T-cell (primary cell): Measurements from ENCODE around the gene WWC2. TPM values are rescaled to one million over a fixed set of nuclear protein-coding genes. Genes with fewer than 3 reads are reported as not detected.
A peak's percentile ranks its signal among the peaks of the same experiment; 100 is the strongest.

Source experiments
- ATAC-seq, 4 experiments: fragments of 200-7000 bp in 3 of 4; fragments of 150-1000 bp in 1 of 4; cut with Tn5 transposase; replicated peaks in 1 of 4; 1 replicate in 3 of 4; 2 replicates in 1 of 4; pipeline ENCODE4 v1.10.0; 2021; ENCODE audit warnings: moderate library complexity in 3 of 4, mild to moderate bottlenecking in 2 of 4, moderate number of reproducible peaks in 1 of 4
- CTCF ChIA-PET, 2 donors: fragments of 300-600 bp; sonication (Branson Sonifier 250); formaldehyde crosslinking; loops; one replicate each; lab custom pipeline; 2022; ENCODE audit warnings: antibody characterized with exemption in 2 of 2; lab: Charles Lee
- POLR2A ChIA-PET, 2 donors: fragments of 300-600 bp; sonication (Branson Sonifier 250); formaldehyde crosslinking; loops; one replicate each; lab custom pipeline; 2022; ENCODE audit warnings: antibody characterized with exemption in 2 of 2; lab: Charles Lee
- DNase-seq, 35 experiments: peaks; one replicate each; pipeline versions ENCODE4 v3.0.0 to v3.0.0-alpha.2; 2013 to 2023
- H3K27ac ChIP-seq: one replicate; pipeline ENCODE4 v1.5.1; 2013; ENCODE audit warnings: low read length
- H3K27me3 ChIP-seq, 2 experiments: replicated peaks in 1 of 2; 1 replicate in 1 of 2; 2 replicates in 1 of 2; pipeline versions ENCODE4 v1.6.1 to v1.7.0; 2013; ENCODE audit warnings: low read length in 1 of 2, mixed read lengths in 1 of 2; ENCODE audit not compliant: control insufficient read depth in 2 of 2, insufficient read depth in 2 of 2; ENCODE audit errors: extremely low read depth in 1 of 2
- H3K36me3 ChIP-seq, 2 donors: 1 replicate in 1 of 2; 2 replicates in 1 of 2; pipeline versions ENCODE4 v1.6.1 to v1.7.0; 2013; ENCODE audit warnings: low read length in 1 of 2; ENCODE audit not compliant: control insufficient read depth in 2 of 2, insufficient read depth in 1 of 2; ENCODE audit errors: extremely low read depth in 1 of 2
- H3K4me1 ChIP-seq, 2 experiments: 1 replicate in 1 of 2; 2 replicates in 1 of 2; pipeline versions ENCODE4 v1.6.1 to v1.7.0; 2013; ENCODE audit warnings: low read length in 2 of 2, mixed read lengths in 1 of 2; ENCODE audit not compliant: insufficient read depth in 2 of 2, control insufficient read depth in 1 of 2; ENCODE audit errors: extremely low read depth in 1 of 2
- H3K4me3 ChIP-seq, 2 donors: 1 replicate in 1 of 2; 2 replicates in 1 of 2; pipeline versions ENCODE4 v1.5.1 to v1.7.0; 2013; ENCODE audit warnings: mild to moderate bottlenecking in 2 of 2, low read length in 1 of 2, moderate library complexity in 1 of 2; ENCODE audit not compliant: control insufficient read depth in 1 of 2; ENCODE audit errors: extremely low read depth in 1 of 2
- H3K9me3 ChIP-seq: 2 replicates; pipeline ENCODE4 v1.7.0; 2013
- H3K27ac Mint-ChIP-seq, 2 donors: one replicate each; pipeline ENCODE4 v1.8.0; 2020 to 2021; ENCODE audit warnings: mild to moderate bottlenecking in 2 of 2, mixed read lengths in 2 of 2
- H3K27me3 Mint-ChIP-seq, 2 donors: one replicate each; pipeline ENCODE4 v1.8.0; 2021 to 2022; ENCODE audit warnings: mixed read lengths in 2 of 2
- H3K36me3 Mint-ChIP-seq: one replicate; pipeline ENCODE4 v1.8.0; 2021; ENCODE audit warnings: mixed read lengths
- H3K4me1 Mint-ChIP-seq, 3 donors: one replicate each; pipeline ENCODE4 v1.8.0; 2020 to 2022; ENCODE audit warnings: mixed read lengths in 3 of 3, mild to moderate bottlenecking in 1 of 3
- H3K4me3 Mint-ChIP-seq, 3 donors: one replicate each; pipeline ENCODE4 v1.8.0; 2020 to 2022; ENCODE audit warnings: mild to moderate bottlenecking in 3 of 3, mixed read lengths in 3 of 3, moderate library complexity in 3 of 3
- H3K9me3 Mint-ChIP-seq, 3 donors: one replicate each; pipeline ENCODE4 v1.8.0; 2020 to 2022; ENCODE audit warnings: mixed read lengths in 3 of 3
- WGBS: methylation state at CpG from one replicate; pipeline ENCODE4 v1.1.5; 2013; ENCODE audit warnings: missing lambda C conversion rate; ENCODE audit not compliant: insufficient coverage; 5-methylcytosine and 5-hydroxymethylcytosine counted together
- total RNA-seq, 35 experiments: library from RNA in 6 of 35; stranded (reverse) in 6 of 35; fragments of 120-200 nt in 1 of 35; gene quantifications; one replicate each; pipeline versions ENCODE4 v1.2.1 to v1.2.4 and lab custom pipeline; 2013 to 2026

Gene WWC2
- total RNA-seq = 1 to 10 TPM; 5.0 to 9.1 (median 7.3) TPM
- total RNA-seq (2013) = 3.0 TPM
- total RNA-seq (lab: John Stamatoyannopoulos, UW) = 8.3 to 20.2 (median 13.0) reads per million in 29 experiments

DNA sequence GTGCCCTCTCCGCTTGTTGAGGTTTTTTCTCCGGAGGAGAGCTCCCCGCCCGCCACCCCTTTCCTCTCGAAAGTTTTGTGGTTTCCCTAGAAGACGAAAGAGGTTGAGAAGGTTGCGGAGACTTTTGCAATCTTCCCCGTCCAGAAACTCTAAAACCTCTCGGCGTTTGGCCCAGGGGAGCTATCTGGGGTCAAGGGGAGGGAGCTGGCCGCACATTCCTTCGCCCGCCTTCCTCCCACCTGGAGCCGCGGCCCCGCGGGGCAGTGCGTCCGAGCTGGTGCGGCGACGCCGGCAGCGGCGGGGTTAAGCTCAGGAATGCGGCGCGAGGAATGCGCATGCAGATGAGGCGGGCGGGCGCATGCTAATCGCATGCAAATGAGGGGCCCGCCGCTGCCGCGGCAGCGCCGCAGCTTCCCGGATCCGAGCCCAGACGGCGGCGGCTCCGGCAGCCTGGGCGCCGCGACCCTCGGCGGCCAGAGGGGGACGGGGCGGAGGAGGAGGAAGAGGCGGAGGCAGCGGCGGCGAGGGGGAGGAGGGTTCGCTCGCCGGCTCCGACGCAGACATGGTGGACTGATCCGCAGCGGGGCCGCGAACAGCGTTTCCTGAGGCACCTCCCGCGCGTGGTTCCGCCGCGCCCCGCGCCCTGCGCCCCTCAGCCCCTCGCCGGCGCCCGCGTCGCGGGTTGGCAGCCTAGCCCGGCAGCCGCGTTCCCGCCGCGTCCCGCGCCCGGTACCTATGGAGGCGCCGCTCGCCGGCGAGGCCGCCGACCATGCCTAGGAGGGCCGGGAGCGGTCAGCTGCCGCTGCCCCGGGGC lies at the start of gene WWC2:
Gene WWC2, plus strand, starts transcription at position 535 of the 814 bp plus-strand sequence. Its CDS starts 235 bp downstream, at position 770.
- DNase-seq (peak; percentile 15 to 77 (median 48)), ATAC-seq (peak; percentile 79 to 86 (median 82))
- CTCF ChIA-PET = interaction anchor here (0.5 to 1.4 kb wide), 3 partner anchors 14 to 25 kb away, joined by 4 to 5 read pairs (median 5); no protein-coding TSS in a partner anchor
- no peak within 1 kb of the TSS for H3K27ac ChIP-seq
- no peaks in the 10 kb centered on the region for H3K9me3 ChIP-seq
- H3K36me3 ChIP-seq = no peaks in the 10 kb centered on the region
- H3K27ac Mint-ChIP-seq = no peak within 1 kb of the TSS
- H3K36me3 Mint-ChIP-seq = no peaks in the 10 kb centered on the region
- H3K4me1 Mint-ChIP-seq = peaks cover 16 to 19% (median 19%) of the 10 kb centered on the region in 3 donors
- H3K4me1 ChIP-seq = peaks cover 6 to 16% of the 10 kb centered on the region in 2 experiments
- peak within 1 kb of the TSS; percentile 55 to 80 for H3K4me3 ChIP-seq
- peaks cover 18 to 32% of the 10 kb centered on the region in 2 experiments for H3K27me3 ChIP-seq
- under 1% methylated on average over 90 of the region's 102 CpGs for WGBS
- H3K27me3 Mint-ChIP-seq = peaks cover 9 to 21% of the 10 kb centered on the region in 2 donors
- POLR2A ChIA-PET = no interaction called here
- H3K4me3 Mint-ChIP-seq = peak within 1 kb of the TSS; percentile 68 to 77 (median 76)
- no peaks in the 10 kb centered on the region for H3K9me3 Mint-ChIP-seq

DNA sequence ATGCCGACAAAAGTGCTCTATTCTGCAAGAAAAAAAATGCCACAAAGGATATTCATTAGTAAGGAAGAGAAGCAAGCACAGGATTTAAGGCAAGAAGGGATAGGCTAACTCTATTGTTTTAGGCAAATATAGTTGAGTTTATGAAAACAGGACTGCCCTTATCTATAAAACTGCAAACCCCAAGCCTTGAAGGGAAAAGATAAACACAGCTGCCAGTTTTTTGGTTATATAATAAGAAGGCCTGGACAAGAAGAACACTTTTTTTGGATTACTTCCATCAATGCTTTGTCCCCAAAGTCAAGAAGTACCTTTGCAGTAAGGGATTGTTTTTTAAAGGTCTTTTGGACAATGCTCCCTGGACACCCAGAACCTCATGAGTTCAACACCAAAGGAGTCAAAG lies 45.4 kb upstream of the WWC2 start:
- WGBS = 92% methylated on average over 1 of the region's 1 CpG
- Mint-ChIP-seq H3K27ac (no peak overlapping the region), H3K9me3 (no peaks in the 10 kb centered on the region), H3K4me1 (no peaks in the 10 kb centered on the region), H3K27me3 (peaks cover 10 to 27% of the 10 kb centered on the region in 2 donors), H3K36me3 (no peaks in the 10 kb centered on the region), H3K4me3 (no peak overlapping the region)
- POLR2A ChIA-PET = no interaction called here
- H3K27me3 ChIP-seq = peaks cover 0 to 3% of the 10 kb centered on the region in 2 experiments
- ATAC-seq (no peak), DNase-seq (no peak)
- no peak overlapping the region for H3K27ac ChIP-seq
- H3K4me3 ChIP-seq = no peak overlapping the region
- H3K9me3 ChIP-seq = no peaks in the 10 kb centered on the region
- no peaks in the 10 kb centered on the region for H3K36me3 ChIP-seq
- CTCF ChIA-PET = no interaction called here
- H3K4me1 ChIP-seq = no peaks in the 10 kb centered on the region

DNA sequence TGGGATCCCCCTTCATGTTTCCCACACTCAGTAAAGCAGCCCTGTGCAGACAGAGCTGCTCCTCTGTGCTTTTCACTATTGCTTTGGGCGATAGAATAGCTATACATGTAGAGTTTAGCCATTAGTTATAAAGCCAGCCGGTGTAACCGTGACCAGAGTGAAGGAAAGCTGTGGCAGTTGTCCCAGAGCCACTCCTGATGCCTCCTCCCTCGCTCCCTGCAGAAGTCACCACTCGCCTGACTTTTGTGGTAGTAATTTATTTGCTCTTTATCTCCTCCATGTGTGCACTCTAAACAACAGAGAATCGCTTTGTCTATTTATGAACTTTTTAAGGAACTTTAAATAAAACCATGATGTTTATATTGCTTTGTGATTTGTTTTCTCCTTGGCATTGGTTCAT lies 41.8 kb upstream of the WWC2 start:
- Mint-ChIP-seq H3K27ac (no peak overlapping the region), H3K36me3 (no peaks in the 10 kb centered on the region)
- POLR2A ChIA-PET = interaction anchor here in 1 of 2 donors (0.5 kb wide), 1 partner anchor 1313 kb away, joined by 3 read pairs; no protein-coding TSS in a partner anchor

DNA sequence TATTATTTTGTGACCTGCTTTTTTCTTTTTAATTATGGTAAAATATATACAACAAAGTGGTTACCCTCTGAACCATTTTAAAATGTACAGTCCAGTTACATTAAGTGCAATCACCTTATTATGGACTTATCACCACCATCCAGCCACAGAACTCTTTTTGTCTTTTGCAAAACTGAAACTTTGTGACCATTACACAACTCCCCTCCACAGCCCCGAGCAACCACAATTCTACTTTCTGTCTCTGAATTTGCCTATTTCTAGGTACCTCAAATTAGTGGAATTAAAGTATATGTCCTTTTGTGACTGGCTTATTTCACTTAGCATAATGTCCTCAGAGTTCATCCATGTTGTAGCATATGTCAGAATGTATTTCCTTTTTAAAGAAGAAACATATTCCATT lies 39.3 kb upstream of the WWC2 start:
- Mint-ChIP-seq H3K4me3 (no peak overlapping the region), H3K27ac (no peak overlapping the region), H3K4me1 (no peaks in the 10 kb centered on the region), H3K9me3 (no peaks in the 10 kb centered on the region), H3K27me3 (peaks cover 17 to 25% of the 10 kb centered on the region in 2 donors), H3K36me3 (no peaks in the 10 kb centered on the region)
- ATAC-seq = no peak
- peaks cover 0 to 7% of the 10 kb centered on the region in 2 experiments for H3K27me3 ChIP-seq
- ChIA-PET POLR2A (no interaction called here), CTCF (no interaction called here)
- H3K9me3 ChIP-seq = no peaks in the 10 kb centered on the region
- no peak overlapping the region for H3K27ac ChIP-seq
- no peak for DNase-seq
- no CpG with 5 or more reads among the region's 1 CpG for WGBS
- H3K4me1 ChIP-seq = no peaks in the 10 kb centered on the region
- no peaks in the 10 kb centered on the region for H3K36me3 ChIP-seq
- no peak overlapping the region for H3K4me3 ChIP-seq

More for the DNA sequence above, 41.8 kb upstream of the WWC2 start:
- H3K4me3 Mint-ChIP-seq = no peak overlapping the region
- no peak for DNase-seq
- Histone ChIP-seq H3K9me3 (no peaks in the 10 kb centered on the region), H3K4me3 (no peak overlapping the region), H3K4me1 (no peaks in the 10 kb centered on the region), H3K27me3 (peaks cover 0 to 8% of the 10 kb centered on the region in 2 experiments), H3K27ac (no peak overlapping the region), H3K36me3 (no peaks in the 10 kb centered on the region)
- ATAC-seq = no peak
- H3K27me3 Mint-ChIP-seq = peaks cover 10 to 18% of the 10 kb centered on the region in 2 donors
- H3K9me3 Mint-ChIP-seq = no peaks in the 10 kb centered on the region
- H3K4me1 Mint-ChIP-seq = no peaks in the 10 kb centered on the region
- CTCF ChIA-PET = no interaction called here
- WGBS = no CpG with 5 or more reads among the region's 6 CpGs

DNA sequence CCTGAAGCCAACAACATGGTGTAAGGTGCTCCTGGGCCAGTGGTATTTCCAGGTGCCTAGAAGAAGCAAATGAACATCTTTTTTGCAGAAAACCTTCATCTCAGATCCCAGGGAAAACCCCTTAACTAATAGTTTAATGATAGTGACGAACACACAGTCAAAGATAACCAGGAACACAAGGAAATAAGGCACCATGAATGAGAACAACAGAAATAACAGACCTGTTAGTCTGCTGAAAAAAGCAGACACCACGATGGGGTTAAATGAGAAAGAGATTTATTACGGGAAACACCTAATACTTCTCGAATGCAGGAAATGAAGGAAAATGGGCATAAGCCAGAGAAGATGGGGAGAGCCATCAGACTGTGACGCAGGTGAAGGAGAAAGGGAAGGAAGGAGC lies 30.6 kb upstream of the WWC2 start:
- Mint-ChIP-seq H3K36me3 (no peaks in the 10 kb centered on the region), H3K9me3 (peaks cover 10 to 14% (median 11%) of the 10 kb centered on the region in 3 donors), H3K4me3 (no peak overlapping the region), H3K27ac (no peak overlapping the region), H3K4me1 (no peaks in the 10 kb centered on the region), H3K27me3 (peaks cover 11 to 14% of the 10 kb centered on the region in 2 donors)
- no peaks in the 10 kb centered on the region for H3K36me3 ChIP-seq
- ChIA-PET CTCF (no interaction called here), POLR2A (no interaction called here)
- 80% methylated on average over 4 of the region's 5 CpGs for WGBS
- ATAC-seq (no peak), DNase-seq (no peak)
- H3K4me1 ChIP-seq = no peaks in the 10 kb centered on the region
- H3K27me3 ChIP-seq = peaks cover 0 to 9% of the 10 kb centered on the region in 2 experiments
- no peak overlapping the region for H3K27ac ChIP-seq
- no peaks in the 10 kb centered on the region for H3K9me3 ChIP-seq
- H3K4me3 ChIP-seq = no peak overlapping the region

DNA sequence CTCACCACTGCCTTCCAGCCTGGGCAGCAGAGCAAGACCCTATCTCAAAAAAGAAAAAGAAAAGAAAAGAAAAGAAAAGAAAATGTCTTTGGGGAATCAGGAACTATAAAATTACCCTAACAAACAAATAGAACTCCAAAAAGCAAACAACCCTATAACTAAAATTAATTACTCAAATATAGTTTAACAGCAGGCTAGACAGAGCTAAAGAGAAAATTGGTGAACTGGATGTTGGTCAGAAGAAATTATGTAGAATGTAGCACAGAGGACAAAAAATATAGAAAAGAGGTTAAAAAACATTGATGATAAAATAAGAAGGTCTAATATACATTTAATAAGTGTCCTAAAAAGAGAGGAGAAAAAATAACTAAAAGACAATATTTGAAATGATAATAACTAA lies 27.8 kb upstream of the WWC2 start:
- Histone ChIP-seq H3K4me3 (no peak overlapping the region), H3K9me3 (no peaks in the 10 kb centered on the region), H3K27ac (no peak overlapping the region), H3K27me3 (peaks cover 0 to 6% of the 10 kb centered on the region in 2 experiments), H3K36me3 (no peaks in the 10 kb centered on the region), H3K4me1 (no peaks in the 10 kb centered on the region)
- Mint-ChIP-seq H3K4me3 (no peak overlapping the region), H3K36me3 (no peaks in the 10 kb centered on the region), H3K27me3 (peaks cover 3 to 7% of the 10 kb centered on the region in 2 donors), H3K4me1 (no peaks in the 10 kb centered on the region), H3K9me3 (peaks cover 10 to 14% (median 11%) of the 10 kb centered on the region in 3 donors), H3K27ac (no peak overlapping the region)
- ChIA-PET POLR2A (no interaction called here), CTCF (interaction anchor here (0.6 to 3.7 kb wide), 5 partner anchors 133 to 192 kb away, joined by 3 to 46 read pairs (median 4); no protein-coding TSS in a partner anchor)
- ATAC-seq (no peak), DNase-seq (no peak)
